ENCODE measurements around the gene SLC16A12.

SLC16A12 gene

DNA sequence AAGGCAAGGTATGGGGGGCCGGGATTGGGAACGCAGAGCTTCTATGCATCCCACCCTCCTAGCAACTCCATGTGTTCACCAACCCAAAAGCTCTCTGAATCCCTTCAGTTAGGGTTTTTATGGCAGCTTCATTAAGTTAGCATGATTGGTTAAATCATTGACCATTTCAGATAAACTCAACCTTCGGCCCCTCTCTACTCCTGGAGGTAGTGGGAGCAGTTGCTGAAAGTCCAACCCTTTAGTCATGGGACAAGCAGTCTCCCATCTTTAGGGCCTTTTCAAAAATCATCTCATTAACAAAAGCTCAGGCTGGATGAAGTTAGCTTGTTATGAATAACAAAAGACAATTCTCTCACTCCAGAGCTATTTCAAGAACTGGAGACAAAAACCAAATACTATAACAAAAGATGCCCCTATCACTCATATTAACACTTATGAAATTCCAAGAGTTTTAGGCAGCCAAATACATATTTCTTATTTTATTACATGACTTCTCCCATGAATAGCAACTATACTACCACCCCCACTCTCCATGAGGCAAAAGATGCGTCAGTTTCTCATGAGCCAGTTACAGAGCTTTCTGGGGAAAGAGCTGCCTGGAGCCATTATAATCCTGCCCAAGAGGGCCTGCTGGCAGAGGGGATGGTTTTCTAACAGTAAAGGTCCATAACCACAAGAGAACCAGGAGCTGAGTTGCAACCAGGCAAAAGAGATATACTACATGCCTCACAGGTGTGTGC lies 44.6 kb downstream of the SLC16A12 start:
- peaks cover 46 to 62% of the 10 kb centered on the region in 2 donors for H3K27me3 Mint-ChIP-seq
- H3K27ac Mint-ChIP-seq: no peak overlapping the region
- no peaks in the 10 kb centered on the region for H3K4me1 Mint-ChIP-seq (ENCODE audit: low read depth in 2 of 2)
- H3K4me3 Mint-ChIP-seq: no peak overlapping the region
- no peak for DNase-seq
- no peaks in the 10 kb centered on the region for H3K9me3 Mint-ChIP-seq
- no peak for ATAC-seq (replicated peaks)
- no peaks in the 10 kb centered on the region for H3K36me3 Mint-ChIP-seq (ENCODE audit: insufficient read depth)

DNA sequence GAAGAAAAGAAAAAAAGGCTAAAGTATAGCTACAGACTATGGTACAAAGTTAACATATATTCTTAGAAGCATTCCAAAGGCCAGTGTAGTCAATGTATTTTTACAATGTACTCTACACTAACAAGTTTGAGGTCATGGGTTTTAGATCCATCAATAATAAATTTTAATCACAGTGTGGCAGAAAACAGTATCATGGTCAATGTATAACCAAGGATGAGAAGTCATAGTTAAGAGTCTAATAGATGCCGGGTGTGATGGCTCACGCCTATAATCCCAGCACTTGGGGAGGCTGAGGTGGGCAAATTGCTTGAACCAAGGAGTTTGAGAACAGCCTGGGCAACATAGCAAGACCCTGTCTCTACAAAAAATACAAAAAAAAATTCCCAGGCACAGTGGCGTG lies 53.1 kb downstream of the SLC16A12 start:
- H3K27me3 Mint-ChIP-seq: peaks cover 35 to 61% of the 10 kb centered on the region in 2 donors
- ATAC-seq (replicated peaks): no peak
- no peaks in the 10 kb centered on the region for H3K36me3 Mint-ChIP-seq (ENCODE audit: insufficient read depth)
- no peaks in the 10 kb centered on the region for H3K9me3 Mint-ChIP-seq
- H3K4me1 Mint-ChIP-seq (ENCODE audit: low read depth in 2 of 2): no peaks in the 10 kb centered on the region
- H3K27ac Mint-ChIP-seq: no peak overlapping the region
- no peak for DNase-seq
- H3K4me3 Mint-ChIP-seq: no peak overlapping the region

DNA sequence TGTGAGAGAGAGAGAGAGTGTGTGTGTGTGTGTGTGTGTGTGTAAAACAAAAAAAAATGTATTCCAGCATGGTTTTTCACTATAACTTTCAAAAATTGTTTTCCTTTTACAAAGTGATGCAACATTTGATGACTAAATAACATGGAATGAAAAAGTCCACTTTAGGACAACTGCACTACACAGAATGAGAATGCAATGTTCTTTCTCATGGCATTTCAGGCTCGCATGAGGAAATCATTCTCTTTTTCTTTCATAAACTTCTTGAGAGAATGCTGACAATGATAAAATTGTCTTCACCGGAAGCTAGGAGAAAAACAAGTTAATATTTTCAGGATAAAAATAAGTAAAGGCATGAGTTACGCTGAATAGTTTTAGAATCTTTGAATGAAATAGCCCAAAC lies 53.7 kb downstream of the SLC16A12 start:
- no peak overlapping the region for H3K27ac Mint-ChIP-seq
- no peak for DNase-seq
- no peak for ATAC-seq (replicated peaks)

DNA sequence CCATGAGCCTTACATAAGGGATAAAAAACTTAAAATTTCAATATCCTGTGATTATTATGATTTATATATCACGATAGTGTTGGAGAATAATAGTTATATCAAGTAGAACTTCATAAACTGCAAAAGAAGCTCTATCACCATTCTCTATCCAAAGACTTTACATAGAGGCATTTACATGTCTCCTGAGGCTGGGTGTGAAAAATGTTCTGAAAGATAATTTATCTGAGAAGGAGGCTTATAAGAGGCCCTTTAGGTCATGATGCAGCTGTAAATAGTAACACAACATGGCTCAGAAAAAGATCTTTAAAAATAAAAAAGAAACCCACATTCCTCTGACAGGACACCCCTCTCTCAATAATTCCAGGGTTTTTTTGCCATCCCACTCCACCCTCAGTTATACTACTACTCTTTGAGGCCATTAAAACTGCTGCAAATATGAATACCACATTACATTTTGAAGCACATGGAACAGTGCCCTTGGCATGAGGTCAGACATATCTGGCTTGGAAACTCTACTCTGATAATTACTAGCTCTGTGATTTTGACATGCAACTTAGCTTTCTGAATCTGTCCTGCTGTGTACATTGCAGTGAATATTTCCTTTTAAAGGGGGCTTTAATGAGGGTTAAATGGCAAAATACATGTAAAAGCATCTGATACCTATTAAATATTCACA lies 55.5 kb downstream of the SLC16A12 start:
- no peaks in the 10 kb centered on the region for H3K4me1 Mint-ChIP-seq (ENCODE audit: low read depth in 2 of 2)
- DNase-seq (no peak), ATAC-seq (replicated peaks) (no peak)
- no peaks in the 10 kb centered on the region for H3K9me3 Mint-ChIP-seq
- peaks cover 28 to 51% of the 10 kb centered on the region in 2 donors for H3K27me3 Mint-ChIP-seq
- no peaks in the 10 kb centered on the region for H3K36me3 Mint-ChIP-seq (ENCODE audit: insufficient read depth)
- H3K4me3 Mint-ChIP-seq: no peak overlapping the region
- H3K27ac Mint-ChIP-seq: no peak overlapping the region

More for the DNA sequence above, 53.7 kb downstream of the SLC16A12 start:
- Mint-ChIP-seq H3K4me1 (ENCODE audit: low read depth in 2 of 2) (no peaks in the 10 kb centered on the region), H3K4me3 (no peak overlapping the region), H3K36me3 (ENCODE audit: insufficient read depth) (no peaks in the 10 kb centered on the region), H3K9me3 (no peaks in the 10 kb centered on the region), H3K27me3 (peaks cover 35 to 61% of the 10 kb centered on the region in 2 donors)

- Mint-ChIP-seq H3K4me3 (no peak overlapping the region), H3K27me3 (peaks cover 33 to 55% of the 10 kb centered on the region in 2 donors), H3K9me3 (no peaks in the 10 kb centered on the region), H3K27ac (no peak overlapping the region), H3K4me1 (ENCODE audit: low read depth in 2 of 2) (no peaks in the 10 kb centered on the region), H3K36me3 (ENCODE audit: insufficient read depth) (no peaks in the 10 kb centered on the region)
- ATAC-seq (replicated peaks): no peak
- no peak for DNase-seq
Observed at GRCh38 chr10:89478739-89479654, 56.4 kb downstream of the SLC16A12 start.

GRCh38 chr10:89478085-89478738 lies 57.2 kb downstream of the SLC16A12 start:
- Mint-ChIP-seq H3K4me3 (no peak overlapping the region), H3K4me1 (ENCODE audit: low read depth in 2 of 2) (no peaks in the 10 kb centered on the region), H3K27me3 (peaks cover 39 to 47% of the 10 kb centered on the region in 2 donors), H3K9me3 (no peaks in the 10 kb centered on the region), H3K27ac (no peak overlapping the region), H3K36me3 (ENCODE audit: insufficient read depth) (no peaks in the 10 kb centered on the region)
- ATAC-seq (replicated peaks): no peak
- DNase-seq: no peak

GRCh38 chr10:89476150-89476549 lies 59.2 kb downstream of the SLC16A12 start:
- Mint-ChIP-seq H3K4me3 (no peak overlapping the region), H3K27ac (no peak overlapping the region)
- DNase-seq: no peak

DNA sequence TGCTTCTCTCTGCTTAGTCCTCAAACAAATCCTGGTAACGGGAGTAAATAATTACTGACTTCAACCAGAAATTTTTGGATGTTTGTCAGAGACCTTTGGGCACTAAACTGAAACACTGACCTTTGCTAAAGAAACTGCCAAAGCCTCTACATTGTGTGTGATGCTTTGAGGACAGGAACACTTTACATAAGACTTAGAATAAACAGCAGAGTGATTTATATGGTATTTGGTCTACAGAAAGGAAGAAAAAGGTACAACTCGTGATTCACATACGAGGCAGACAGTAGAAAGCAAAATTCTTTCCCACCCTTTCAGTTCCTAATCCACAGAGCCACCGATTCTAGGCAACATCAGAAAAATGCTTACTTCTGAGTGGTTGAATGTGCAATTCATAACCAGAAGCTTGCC lies 59.8 kb downstream of the SLC16A12 start:
- Mint-ChIP-seq H3K27ac (no peak overlapping the region), H3K27me3 (peaks cover 21 to 31% of the 10 kb centered on the region in 2 donors)

More at GRCh38 chr10:89476150-89476549, 59.2 kb downstream of the SLC16A12 start:
- Mint-ChIP-seq H3K36me3 (ENCODE audit: insufficient read depth) (no peaks in the 10 kb centered on the region), H3K27me3 (peaks cover 24 to 29% of the 10 kb centered on the region in 2 donors), H3K9me3 (no peaks in the 10 kb centered on the region), H3K4me1 (ENCODE audit: low read depth in 2 of 2) (no peaks in the 10 kb centered on the region)
- ATAC-seq (replicated peaks): no peak

GRCh38 chr10:89475125-89475524 lies 60.3 kb downstream of the SLC16A12 start:
- Mint-ChIP-seq H3K27me3 (peaks cover 21 to 36% of the 10 kb centered on the region in 2 donors), H3K4me3 (no peak overlapping the region), H3K9me3 (no peaks in the 10 kb centered on the region), H3K4me1 (ENCODE audit: low read depth in 2 of 2) (peaks cover 3 to 9% of the 10 kb centered on the region in 2 donors), H3K27ac (no peak overlapping the region), H3K36me3 (ENCODE audit: insufficient read depth) (no peaks in the 10 kb centered on the region)
- ATAC-seq (replicated peaks) (no peak), DNase-seq (no peak)

More for the DNA sequence above, 59.8 kb downstream of the SLC16A12 start:
- DNase-seq (no peak), ATAC-seq (replicated peaks) (no peak)
- H3K4me1 Mint-ChIP-seq (ENCODE audit: low read depth in 2 of 2): peaks cover 3 to 4% of the 10 kb centered on the region in 2 donors
- H3K4me3 Mint-ChIP-seq: no peak overlapping the region
- no peaks in the 10 kb centered on the region for H3K9me3 Mint-ChIP-seq
- H3K36me3 Mint-ChIP-seq (ENCODE audit: insufficient read depth): no peaks in the 10 kb centered on the region

- Mint-ChIP-seq H3K36me3 (ENCODE audit: insufficient read depth) (no peaks in the 10 kb centered on the region), H3K9me3 (no peaks in the 10 kb centered on the region)
- no peak for ATAC-seq (replicated peaks)
Observed at GRCh38 chr10:89474452-89474851, 60.9 kb downstream of the SLC16A12 start.

GRCh38 chr10:89471110-89471809 lies 64.1 kb downstream of the SLC16A12 start:
- Mint-ChIP-seq H3K27me3 (peaks cover 10 to 26% of the 10 kb centered on the region in 2 donors), H3K4me3 (no peak overlapping the region), H3K9me3 (no peaks in the 10 kb centered on the region), H3K36me3 (ENCODE audit: insufficient read depth) (no peaks in the 10 kb centered on the region), H3K4me1 (ENCODE audit: low read depth in 2 of 2) (peaks cover 3 to 9% of the 10 kb centered on the region in 2 donors), H3K27ac (no peak overlapping the region)
- ATAC-seq (replicated peaks) (no peak), DNase-seq (no peak)

More at GRCh38 chr10:89474452-89474851, 60.9 kb downstream of the SLC16A12 start:
- H3K27ac Mint-ChIP-seq: no peak overlapping the region
- DNase-seq: no peak
- peaks cover 20 to 34% of the 10 kb centered on the region in 2 donors for H3K27me3 Mint-ChIP-seq
- H3K4me3 Mint-ChIP-seq: no peak overlapping the region
- peaks cover 3 to 9% of the 10 kb centered on the region in 2 donors for H3K4me1 Mint-ChIP-seq (ENCODE audit: low read depth in 2 of 2)

GRCh38 chr10:89470628-89471027 lies 64.8 kb downstream of the SLC16A12 start:
- Mint-ChIP-seq H3K27me3 (peaks cover 13 to 30% of the 10 kb centered on the region in 2 donors), H3K4me3 (no peak overlapping the region), H3K36me3 (ENCODE audit: insufficient read depth) (no peaks in the 10 kb centered on the region), H3K27ac (no peak overlapping the region), H3K9me3 (no peaks in the 10 kb centered on the region), H3K4me1 (ENCODE audit: low read depth in 2 of 2) (peaks cover 3 to 9% of the 10 kb centered on the region in 2 donors)
- ATAC-seq (replicated peaks): no peak
- no peak for DNase-seq

Data from effector memory CD8-positive, alpha-beta T cell (primary cell).